Hematopoietic multipotent progenitor cell treated with erythropoietin and hydrocortisone succinate and interleukin-3 and kit ligand, for 15 days (in vitro differentiated cells): ENCODE measurements around the gene CFAP68.
"Not testable (repeated sequence)": the region's sequence is repeated elsewhere in the genome, so short reads cannot be mapped to it uniquely, and the experiment has no call there.

ENCODE experiments used
- DNase-seq: peaks from one replicate; pipeline ENCODE4 v3.0.0-alpha.2; 2015; ENCODE audit warnings: low spot score

Gene CFAP68

DNA sequence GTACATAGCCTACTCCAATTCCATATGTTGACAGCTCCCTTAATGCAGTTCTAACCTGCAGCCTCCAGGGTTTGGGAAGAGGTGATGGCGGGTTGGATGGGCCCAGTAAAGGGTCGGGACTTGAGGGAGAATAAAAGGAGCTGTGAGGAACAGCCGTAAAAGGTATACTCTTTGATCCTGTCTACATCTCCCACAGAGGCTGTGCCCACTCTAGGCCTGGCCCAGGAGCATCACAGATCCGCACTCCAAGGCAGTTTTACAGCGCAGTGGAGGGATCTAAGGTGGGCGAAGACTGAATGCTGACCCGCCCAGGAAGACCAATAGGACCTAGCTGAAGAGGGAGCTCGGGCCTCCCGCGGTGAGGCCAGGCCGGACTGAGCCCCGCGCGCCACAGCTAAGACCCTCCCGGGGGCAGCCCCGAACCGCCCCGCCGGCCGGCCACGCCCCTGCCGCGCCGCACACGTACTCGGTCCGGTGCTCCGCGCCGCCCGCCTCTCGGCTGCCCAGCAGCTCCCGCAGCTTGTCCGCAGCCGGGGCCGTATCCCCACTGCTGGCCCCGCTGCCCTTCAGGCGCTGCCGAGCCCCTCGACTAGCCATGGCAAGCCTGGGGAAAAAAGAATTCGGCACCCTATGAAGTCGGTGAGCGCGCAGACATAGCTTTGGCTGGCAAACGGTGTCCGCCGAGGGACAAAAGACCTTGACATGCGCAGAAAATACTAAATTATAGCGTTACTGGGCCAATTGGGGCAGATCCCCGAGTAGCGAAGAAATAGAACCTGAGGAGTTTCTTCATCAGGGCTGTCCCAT, 8.3 kb upstream of the CFAP68 start, which contains the start of gene ALG9:
Gene ALG9, minus strand, starts transcription at position 696 of the 807 bp plus-strand sequence. Its CDS starts 99 bp downstream, at position 597.
- peak; percentile 82 for DNase-seq

DNA sequence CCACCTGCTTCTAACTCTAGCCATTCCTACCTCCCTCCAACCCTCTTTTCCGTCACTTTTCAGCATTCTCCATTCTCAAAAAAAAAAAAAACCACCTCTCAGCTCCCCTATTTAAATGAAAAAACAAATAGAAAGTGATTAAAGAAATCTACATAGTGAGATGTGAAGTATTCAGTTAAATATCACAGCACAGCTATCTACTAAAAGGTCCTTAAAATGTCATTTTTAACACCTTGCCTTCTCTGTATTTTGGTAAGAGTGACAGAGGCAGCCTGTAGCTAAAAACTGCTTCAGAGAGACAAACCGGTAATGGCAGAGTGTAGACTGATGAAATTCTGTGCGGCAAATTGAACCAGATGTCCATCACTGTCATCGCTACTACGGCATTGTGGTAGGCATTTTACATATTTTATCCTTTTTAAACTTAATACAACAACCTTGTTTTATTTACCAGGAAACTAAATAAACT, 7.6 kb upstream of the CFAP68 start:
- no peak for DNase-seq

DNA sequence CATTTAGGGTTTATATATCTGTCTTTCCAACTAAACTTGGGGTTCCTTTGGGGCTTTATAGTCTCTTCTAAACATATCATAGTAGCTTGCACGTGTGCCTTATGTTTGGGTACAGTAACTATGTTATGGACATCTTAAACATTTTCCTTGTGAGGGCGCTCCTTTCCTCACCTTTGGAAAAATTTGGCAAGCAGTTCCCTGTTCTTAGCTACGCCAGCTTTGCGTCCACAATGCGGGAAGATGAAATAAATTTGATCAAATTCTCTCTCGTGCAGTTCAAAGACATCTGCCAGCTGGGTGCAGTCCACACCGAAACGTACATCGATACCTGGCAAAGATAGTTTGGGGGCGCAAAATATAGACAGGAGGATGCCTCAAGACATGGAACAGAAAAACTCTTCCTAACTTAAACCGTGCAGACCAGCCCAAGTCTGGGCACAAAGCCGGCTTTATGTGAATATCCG, 924 bp upstream of the CFAP68 start:
- DNase-seq = no peak

DNA sequence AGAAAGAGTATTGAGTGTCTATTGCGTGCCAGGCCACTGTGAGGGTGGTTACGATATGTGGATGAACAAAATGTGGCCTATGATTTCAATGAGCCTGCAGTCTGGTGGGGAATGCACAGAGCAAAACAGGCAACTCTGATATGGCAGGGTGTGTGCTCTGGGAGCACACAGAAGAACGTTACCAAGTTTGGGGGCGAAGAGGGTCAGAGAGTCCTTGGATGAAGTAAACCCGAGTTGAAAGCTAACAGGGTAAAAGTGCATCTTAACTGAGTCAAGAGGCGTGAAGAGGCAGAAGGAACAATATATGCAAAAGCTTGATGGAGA, 258 bp downstream of the CFAP68 start:
- DNase-seq = no peak

DNA sequence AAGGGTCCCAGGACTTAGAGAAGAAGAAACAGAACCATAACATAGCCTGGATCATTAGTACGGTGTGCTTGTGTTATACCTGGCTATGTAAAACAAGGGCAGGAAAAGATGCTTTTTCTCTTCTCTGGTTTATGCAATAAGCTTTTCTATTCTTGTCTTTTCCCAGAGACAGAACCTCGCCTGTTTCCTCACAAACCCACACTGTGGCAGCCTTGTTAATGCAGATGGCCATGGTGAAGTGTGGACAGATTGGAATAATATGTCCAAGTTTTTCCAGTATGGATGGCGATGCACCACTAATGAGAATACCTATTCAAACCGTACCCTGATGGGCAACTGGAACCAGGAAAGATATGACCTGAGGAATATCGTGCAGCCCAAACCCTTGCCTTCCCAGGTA, 2.9 kb downstream of the CFAP68 start:
- DNase-seq = no peak

DNA sequence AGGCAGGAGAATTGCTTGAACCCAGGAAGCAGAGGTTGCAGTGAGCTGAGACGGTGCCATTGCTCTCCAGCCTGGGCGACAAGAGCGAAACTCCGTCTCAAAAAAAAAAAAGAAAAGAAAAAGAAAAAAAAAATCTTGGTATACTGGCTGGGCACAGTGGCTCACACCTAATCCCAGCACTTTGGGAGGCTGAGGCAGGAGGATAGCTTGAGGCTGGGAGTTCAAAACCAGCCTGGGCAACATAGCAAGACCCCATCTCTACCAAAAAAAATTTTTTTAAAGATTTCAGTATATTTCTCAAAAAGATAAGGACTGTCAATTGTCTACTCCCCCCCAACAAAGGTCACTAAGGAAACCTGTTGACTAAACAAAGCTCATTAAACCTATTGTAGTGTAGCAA, 5.7 kb downstream of the CFAP68 start:
- DNase-seq = not testable (repeated sequence)

DNA sequence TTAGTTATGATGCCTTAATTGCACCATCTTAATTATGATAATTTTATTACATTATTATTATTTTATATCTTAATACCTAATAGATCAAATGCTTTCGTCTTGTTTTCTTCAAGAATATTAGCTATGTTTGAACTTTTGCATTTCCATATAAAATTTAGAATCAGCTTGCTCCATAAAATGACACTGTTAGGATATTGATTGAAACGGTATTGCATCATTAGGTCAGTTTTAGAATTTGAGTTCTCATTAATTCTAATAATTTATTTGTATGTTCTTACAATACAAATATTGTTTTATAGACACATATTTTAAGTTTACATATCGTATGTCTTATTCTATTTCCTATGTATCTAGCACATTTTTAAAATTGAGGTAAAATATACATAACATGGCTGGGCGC, 6.7 kb downstream of the CFAP68 start:
- no peak for DNase-seq

DNA sequence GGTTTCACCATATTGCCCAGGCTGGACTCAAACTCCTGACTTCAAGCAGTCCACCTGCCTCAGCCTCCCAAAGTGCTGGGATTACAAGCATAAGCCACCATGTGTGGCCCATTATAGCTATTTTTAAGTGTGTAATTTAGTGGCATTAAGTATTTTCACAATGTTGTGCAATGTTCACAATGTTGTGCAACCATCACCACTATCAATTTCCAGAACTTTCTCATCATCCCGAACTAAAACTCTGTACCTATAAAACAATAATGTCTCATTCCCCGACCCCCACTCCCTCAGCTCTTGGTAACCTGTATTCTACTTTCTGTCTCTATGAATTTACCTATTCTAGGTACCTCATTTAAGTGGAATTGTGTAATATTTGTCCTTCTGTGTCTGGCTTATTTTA, 7.5 kb downstream of the CFAP68 start:
- DNase-seq = no peak

DNA sequence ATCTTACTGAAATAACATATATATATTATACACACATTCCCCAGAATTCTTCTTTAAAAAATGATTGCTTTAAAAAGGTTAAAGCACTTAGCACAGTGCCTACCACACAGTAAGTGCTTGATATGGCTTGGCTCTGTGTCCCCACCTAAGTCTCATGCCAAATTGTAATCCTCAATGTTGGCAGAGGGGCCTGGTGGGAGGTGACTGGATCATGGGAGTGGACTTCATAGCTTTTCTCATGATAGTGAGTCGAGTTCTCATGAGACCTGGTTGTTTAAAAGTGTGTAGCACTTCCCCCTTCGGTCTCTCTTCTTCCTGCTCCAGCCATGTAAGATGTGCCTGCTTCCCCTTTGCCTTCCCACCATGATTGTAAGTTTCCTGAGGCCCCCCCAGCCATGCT, 26.1 kb downstream of the CFAP68 start:
- DNase-seq = no peak

DNA sequence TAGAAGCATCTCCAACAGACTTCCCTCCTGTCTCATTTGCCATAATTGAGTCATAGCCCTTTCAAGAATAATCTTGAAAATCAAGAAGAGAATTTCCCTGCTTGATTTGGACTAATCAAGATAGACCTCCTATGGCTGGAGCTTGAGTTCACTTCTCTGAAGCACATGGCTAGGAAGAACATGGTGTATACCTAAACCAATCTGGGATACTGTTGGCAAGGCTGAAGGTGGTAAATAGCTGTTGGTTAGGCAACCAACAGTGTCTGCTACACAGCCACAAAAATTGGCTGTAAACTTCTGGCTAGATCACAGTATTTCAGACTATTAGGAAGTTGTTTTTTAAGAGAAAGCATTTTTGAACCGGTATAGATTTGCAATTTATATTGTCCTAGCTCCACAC, 27.3 kb downstream of the CFAP68 start:
- DNase-seq = no peak

DNA sequence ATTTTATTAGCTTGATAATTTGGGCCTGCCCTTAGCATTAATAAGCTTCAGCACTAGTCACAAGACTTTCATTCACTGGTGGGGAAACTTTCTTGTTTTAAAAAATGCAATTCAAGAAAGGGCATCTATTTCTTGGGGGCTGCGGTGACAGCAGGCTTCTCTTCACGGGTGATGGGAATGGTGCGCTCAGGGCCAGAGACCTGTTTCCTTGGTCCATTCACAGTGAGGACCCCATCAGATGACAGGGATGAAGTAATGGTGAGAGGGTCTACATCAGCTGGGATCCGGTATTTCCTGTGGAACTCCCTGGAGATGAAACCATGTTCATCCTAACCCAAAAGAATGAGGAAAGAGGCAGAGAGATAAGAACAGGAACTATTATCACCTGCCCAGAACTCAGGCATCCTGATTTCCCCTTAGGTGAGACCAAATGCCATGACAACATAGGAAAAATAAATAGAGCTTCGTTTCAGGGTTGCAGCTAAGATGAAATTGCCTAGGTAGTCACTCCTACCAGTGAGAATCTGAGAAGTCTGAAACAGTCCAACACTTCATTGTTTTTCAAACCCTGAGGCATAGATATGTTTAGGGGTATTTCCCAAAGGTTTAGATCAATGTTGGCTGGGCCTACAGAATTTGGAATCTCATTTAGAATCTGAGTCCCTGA, 29.4 kb downstream of the CFAP68 start:
- DNase-seq = no peak

DNA sequence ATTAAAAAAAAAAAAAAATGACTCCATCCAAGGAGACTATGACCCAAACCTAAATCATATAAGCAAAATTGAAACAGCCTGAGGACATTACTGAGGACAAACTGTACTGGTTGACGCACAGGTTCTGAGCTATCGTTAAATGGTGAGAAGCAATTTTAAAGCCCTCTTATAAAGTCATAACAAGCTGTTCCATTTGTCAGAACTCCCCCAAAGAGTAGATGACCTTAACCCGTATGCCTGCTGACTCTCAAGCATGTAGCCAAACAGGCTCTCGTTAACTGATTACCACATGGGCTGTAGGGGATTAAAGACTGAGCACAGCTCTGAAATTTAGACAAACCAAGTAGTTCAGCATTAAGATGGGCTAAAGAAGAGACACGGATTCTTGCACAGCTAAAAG, 30.0 kb downstream of the CFAP68 start:
- no peak for DNase-seq

DNA sequence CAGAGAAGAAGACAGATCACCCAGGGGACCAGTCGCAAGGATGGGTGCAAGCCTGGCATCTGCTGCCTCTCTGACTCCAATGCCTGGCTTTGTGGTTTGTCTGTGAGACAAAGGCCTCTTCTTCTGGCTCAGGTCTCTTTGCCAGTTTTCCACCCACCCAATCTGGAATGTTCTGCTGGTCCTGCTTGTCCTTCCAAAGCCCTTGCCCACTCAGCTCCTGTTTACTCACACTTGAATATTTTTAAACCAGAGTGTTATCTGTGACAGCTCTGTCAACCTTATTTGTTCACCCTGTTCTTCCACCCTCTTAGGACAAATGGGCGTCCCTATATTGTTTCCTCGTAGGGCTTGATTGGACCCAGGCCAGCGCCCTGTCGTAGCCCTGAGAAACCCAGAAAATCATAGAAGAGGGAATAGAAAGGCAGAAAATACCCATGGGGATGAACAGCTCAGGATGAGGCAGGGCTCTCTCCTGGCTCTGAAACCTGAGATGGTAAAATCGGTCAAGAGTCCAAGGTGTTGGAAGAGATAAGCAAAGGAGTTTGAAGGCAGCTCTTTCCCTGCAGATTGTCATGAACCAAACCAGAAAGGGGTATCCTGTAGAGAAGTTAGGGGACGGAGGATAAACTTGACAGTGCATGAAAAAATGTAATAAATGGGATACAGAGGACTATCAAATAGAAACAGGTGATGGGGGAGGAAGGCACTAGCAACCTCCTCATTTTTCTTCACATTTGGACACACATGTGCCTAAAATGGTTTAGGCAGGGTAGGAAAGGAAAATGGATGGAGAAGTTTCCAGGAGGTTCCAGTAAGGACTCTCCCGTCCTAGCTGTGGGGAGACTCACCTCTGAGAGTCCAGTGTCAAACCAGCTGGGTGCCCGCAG, 31.6 kb downstream of the CFAP68 start:
- no peak for DNase-seq

DNA sequence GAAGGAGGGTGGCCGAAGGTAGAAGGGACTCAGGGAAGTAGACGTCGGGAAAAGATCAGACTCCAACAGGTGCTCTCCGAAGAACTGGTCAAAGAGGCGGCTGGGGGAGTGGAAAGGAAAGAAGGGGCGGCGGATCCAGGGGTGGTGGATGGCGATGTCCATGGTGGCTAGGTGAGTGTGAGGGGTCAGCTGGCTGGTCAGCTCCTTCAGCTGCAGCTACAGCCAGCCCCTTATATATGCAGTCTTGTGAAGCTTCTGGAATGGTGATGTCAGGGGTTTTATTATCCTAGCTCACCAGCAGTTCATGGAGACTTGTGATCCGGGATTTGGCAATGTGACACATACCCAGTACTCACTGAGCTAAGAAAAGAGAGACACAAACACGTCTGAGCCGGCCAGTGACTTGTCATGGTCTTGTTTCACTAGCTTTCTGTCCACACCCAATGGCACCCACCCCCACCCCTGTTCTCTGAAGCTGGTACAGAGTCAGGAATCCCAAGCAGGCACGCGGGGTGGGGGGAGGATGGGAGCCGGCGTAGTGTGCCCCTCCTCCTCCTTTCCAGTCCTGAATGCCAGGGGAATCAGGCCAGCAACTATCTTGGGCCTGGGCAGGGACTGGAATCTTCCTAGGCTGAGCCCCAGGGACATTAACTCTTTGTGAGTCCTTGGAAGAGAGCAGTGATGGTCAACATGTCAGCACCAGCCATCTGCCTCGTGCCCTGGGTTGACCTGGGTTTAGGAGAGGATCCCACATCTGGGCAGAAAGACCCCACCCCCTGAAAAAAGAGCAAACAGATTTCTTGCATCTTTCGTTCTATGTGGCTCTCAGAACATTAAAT, 32.4 kb downstream of the CFAP68 start, which contains the start of gene CRYAB:
Gene CRYAB, minus strand, starts transcription at position 208 of the 839 bp plus-strand sequence. Its CDS starts 46 bp downstream, at position 162.
- no peak for DNase-seq

DNA sequence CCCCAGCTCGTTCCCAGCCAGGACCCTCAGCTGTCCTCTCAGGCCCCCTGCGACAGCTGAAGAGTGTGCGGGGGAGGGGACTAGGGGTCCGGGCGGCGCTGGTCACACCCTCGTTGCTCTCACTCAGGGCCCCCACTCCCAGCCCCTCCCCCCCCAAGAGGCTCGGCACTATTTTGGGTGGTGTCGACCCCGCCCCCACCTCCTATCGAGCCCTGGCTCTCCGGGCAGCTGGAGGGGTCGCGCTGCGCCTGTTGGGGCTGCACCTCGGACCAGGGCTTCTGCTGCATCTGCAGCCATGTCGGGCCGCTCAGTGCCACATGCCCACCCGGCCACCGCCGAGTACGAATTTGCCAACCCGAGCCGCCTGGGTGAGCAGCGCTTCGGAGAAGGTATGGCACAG, 33.2 kb downstream of the CFAP68 start, which contains the start of gene HSPB2:
Gene HSPB2, plus strand, starts transcription at position 200 of the 400 bp plus-strand sequence. Its CDS starts 96 bp downstream, at position 296.
- no peak for DNase-seq

DNA sequence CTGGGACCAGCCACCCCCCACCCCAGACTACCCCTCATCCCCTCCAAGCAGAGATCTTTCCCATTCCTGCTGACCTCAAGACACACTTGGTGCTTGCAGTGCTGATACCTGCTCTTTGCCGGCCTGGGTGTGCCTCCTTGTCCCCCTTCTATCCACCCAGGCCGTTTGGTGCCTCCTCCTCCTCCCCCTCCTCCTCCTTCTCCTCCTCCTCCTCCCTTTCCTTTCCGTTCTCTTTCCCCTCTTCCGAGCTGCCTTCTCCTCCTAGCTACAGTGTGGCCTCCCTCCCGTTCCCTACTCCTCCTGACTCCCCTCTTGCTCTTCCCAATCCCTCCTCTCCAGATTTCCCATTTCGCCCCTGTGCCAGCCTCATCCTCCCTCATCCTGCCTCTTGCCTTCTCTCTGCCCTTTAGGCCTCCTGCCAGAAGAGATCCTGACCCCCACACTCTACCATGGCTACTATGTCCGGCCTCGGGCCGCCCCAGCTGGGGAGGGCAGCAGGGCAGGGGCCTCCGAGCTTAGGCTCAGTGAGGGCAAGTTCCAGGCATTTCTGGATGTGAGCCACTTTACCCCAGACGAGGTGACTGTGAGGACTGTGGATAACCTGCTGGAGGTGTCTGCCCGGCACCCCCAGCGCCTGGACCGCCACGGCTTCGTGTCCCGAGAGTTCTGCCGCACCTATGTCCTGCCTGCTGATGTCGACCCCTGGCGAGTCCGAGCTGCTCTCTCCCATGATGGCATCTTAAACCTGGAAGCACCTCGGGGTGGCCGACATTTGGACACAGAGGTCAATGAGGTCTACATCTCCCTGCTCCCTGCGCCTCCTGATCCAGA, 33.9 kb downstream of the CFAP68 start:
- DNase-seq = no peak

DNA sequence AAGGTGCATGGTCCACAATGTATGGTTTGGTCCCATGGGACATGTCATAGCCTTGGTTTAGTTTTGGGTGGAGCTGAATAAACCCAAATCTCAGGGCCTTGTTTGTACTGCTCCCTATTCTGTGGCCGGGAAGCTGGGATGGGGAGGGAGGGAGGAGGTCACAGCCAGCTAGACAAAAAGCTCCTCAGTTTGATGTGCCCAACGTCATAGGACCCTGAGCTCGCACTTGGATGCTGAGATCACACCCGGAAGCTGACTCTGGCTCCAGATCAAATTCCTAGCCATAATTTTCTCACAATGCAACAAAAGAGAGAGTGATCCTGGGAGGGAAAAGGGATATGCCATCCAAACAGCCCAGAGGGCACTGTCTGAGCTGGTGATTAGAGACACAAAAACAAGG, 34.7 kb downstream of the CFAP68 start:
- no peak for DNase-seq

DNA sequence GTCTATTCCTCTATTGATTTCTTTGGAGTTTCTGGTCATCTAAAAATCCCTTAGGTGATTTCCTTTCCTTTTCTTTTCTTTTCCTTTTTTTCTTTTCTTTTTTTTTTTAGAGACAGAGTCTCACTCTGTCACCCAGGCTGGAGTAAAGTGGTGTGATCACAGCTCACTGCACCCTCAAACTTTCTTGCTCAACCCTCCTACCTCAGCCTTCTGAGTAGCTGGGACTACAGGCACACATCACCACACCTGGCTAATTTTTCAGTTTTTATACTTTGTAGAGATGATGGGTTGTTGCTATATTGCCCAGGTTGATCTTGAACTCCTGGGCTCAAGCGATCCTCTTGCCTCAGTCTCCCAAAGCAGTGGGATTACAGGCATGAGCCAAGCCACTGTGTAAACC, 37.4 kb downstream of the CFAP68 start:
- no peak for DNase-seq

DNA sequence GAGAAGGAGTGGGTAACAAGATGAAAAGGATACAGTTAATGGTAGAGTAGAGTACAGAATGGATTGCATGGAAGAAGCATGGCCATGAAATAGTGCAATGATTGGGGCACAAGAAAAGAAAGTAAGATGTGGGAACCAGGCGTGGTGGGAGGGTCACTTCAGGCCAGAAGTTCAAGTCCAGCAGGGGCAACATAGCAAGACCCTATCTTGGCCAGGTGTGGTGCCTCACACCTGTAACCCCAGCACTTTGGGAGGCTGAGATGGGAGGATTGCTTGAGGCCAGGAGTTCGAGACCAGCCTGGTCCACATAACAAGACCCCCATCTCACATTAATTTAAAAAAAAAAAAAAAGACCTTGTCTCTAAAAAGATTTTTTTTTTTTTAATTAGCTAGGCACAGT, 38.0 kb downstream of the CFAP68 start:
- no peak for DNase-seq

DNA sequence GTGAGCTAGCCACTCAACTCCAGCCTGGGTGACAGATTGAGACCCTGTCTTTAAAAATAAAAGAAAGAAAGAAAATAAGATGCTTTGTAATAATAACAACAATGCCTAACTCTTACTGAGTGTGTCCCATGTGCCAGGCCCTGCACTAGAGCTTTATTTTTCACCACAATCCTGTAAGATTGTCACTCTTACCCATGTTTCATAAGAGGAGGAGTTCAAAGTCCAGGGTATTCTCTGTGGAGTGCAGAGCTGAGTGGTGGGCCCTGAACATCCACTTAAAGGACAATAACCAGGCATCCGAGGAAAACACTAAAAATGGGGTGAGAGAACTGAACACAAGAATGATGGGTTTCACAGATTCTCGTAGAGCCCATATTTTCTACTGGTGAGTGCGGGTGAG, 38.4 kb downstream of the CFAP68 start:
- DNase-seq = no peak
